GF-D8 (cell line): ENCODE data around the gene TSPEAR.
"Not testable (repeated sequence)": the region's sequence is repeated elsewhere in the genome, so short reads cannot be mapped to it uniquely, and the experiment has no call there.

Source experiments
- DNase-seq: peaks from one replicate; lab custom pipeline; 2025; lab: John Stamatoyannopoulos, UW

Gene TSPEAR

DNA sequence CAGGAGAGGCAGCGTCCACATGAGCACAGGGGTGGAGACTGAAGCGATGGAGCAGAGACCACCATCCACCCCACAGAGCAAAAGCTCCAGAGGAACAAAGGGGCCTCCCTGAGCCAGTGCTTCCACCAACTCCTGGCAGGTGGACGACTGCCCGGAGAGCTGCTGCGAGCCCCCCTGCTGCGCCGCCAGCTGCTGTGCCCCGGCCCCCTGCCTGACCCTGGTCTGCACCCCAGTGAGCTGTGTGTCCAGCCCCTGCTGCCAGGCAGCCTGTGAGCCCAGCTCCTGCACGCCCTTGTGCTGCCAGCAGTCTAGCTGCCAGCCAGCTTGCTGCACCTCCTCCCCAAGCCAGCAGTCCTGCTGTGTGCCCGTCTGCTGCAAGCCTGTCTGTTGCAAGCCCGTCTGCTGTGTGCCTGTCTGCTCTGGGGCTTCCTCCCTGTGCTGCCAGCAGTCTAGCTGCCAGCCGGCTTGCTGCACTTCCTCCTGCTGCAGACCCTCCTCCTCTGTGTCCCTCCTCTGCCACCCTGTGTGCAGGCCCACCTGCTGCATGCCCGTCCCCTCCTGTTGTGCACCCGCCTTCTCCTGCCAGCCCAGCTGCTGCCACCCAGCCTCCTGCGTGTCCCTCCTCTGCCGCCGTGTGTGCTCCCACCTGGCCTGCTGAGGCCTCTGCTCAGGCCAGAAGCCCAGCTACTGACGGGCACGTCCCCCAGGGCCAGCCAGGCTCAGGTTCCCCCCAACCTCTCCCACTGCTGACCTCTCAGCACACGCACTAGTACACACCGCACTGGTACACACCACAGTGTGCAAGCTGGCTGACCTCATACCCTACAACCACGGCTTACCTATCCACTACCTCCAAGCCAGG lies 9.0 kb downstream of the TSPEAR start:
- no peak for DNase-seq

GRCh38 chr21:44701541-44701940 lies 9.8 kb downstream of the TSPEAR start:
- no peak for DNase-seq

DNA sequence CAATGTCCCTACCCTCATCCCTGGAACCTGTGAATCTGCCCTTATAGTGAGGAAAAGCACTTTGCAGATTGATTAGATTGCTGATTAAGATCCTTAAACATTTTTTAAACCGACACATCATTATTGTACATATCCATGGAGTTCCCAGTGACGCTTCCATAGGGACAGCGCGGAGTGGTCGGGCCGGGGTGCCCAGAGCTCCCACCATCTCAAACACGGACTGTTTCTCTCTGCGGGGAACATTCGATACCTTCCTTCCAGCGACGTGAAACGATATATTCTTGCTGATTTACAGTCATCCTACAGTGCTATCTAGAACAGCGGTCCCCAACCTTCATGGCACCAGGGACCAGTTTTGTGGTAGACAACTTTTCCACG lies 10.4 kb downstream of the TSPEAR start:
- no peak for DNase-seq

DNA sequence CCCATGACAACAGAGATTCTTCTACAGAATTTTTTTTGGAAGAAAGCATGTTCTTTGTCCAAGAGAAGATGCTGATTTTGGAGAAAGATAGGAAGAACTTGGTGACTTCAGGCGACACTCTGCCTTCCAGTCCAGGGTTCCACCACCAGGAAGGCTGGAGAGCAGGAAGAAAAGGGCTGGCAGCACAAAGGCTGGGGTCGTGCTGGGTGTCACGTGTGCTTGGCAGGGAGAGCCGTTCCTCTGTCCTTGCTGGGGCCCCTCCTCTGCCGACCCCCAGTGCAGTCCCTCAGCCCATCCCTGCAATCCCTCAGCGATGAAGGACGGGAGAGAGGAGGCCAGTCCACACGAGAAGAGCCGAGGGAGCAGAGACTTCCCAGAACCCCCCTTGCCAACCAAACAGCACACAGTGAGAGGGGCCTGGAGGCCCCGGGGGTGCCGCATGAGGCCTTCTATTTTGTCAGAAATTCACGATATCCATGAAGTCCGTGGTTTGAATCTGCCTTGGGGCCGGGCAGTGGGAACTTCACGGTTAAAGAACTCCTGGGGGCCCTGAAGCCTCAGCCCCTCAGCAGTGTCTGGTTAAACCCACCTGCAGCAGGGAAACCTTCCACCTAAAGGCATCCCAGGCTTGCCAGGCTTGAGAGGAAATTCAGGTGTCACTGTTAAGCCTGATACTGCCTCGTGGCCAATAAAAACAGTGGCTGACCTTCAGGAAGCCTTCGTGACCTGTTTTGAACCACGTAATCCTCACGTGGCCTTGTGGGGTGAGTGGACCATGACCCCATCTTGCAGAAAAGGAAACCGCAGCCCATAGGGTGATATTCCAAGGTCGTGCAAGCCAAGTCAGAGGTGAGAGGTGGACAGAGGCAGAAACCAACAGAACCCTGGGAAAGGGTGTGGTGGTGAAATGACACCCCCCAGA lies 11.0 kb downstream of the TSPEAR start:
- no peak for DNase-seq

DNA sequence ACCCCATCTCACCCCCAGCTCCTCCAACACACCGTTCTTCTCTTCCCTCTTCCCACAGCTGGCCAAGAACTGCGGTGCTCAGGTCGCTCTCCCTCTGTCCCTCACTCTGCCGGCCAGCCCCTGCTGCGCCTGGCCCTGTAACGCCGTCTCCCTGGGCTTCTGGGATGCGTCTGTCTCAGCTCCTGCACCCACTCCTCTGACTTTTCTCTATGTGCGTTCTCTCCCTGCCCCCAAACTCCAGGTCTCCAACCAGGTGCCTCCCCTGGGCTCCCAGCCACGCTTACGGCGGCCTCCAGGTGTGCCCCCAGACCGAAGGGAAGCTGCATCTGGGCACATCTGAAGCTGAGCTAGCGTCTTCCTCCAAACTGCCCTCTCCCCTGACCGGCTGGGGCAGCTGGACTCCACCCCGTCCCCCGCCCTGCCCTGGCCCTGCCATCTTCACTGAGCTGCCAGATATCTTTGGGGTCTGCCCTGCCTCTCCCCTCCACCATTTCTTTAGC lies 11.8 kb downstream of the TSPEAR start:
- DNase-seq, result no peak

DNA sequence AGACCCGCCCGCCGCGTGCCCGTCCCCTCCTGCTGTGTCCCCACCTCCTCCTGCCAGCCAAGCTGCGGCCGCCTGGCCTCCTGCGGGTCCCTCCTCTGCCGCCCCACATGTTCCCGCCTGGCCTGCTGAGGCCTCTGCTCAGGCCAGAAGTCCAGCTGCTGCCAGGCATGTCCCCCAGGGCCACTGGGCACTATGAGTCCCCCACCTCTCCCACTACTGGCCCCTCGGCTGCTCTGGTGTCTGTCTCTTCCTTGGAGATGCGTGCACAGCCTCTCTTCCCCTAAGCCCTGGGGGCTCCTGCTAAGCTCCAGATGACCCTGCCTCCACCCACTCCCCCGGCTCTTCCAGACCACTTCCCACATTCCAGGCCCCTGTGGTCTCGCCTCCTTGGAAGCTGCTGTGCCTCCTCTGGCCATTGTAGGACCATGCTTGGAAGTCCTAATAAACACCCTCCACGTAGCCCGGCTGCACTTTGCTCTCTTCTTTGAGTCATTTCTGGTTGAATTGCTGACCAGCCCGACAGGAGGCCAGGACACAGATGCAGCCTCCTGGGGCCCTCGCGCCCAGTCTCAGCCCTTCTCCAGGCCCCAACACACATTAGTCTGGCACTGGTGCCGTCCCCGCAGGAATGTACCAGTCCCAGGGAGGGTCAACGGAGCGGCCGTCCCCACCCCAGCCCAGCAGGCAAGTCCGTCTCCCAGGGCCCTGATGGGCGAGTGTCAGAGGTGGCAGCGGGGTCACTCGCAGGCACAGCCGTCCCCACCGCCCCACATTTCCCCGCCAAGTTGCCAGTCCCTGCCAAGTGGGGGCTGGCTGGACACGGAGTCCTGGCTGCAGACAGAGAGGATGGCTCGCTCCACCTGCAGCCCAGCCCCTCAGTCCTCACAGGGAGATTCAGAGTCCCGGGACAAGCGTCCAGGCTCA lies 13.3 kb downstream of the TSPEAR start:
- no peak for DNase-seq

DNA sequence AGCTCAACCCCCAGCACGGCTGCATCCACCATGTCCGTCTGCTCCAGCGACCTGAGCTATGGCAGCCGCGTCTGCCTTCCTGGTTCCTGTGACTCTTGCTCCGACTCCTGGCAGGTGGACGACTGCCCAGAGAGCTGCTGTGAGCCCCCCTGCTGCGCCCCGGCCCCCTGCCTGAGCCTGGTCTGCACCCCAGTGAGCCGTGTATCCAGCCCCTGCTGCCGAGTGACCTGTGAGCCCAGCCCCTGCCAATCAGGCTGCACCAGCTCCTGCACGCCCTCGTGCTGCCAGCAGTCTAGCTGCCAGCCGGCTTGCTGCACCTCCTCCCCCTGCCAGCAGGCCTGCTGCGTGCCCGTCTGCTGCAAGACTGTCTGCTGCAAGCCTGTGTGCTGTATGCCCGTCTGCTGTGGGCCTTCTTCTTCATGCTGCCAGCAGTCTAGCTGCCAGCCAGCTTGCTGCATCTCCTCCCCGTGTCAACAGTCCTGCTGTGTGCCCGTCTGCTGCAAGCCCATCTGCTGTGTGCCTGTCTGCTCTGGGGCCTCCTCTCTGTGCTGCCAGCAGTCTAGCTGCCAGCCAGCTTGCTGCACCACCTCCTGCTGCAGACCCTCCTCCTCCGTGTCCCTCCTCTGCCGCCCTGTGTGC lies 14.1 kb downstream of the TSPEAR start, which contains the start of gene KRTAP10-12:
TSS of gene KRTAP10-12 (plus strand) at position 1 of the 639 bp plus-strand sequence. CDS start at position 31, 30 bp downstream.
- not testable (repeated sequence) for DNase-seq

DNA sequence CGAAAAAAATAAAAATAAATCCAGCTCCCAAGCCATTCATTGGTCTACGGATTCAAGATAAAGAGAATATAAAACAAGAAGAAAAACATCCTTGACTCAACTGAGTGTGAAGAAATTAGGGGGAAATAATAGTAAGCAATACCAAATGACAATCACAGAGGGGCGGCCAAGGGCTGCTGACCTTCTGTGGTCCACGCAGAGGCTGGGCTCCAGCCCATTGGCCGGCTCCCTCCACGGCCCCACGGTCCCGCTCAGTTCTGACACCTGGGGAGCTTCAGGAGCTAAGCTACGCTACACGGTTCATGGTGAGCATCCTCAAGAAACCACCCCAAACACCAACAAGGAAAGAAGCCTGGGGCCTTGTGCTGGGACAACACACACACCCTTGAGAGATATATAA lies 14.8 kb downstream of the TSPEAR start:
- DNase-seq, result no peak

GRCh38 chr21:44695641-44696040 lies 15.7 kb downstream of the TSPEAR start:
- DNase-seq, result no peak

DNA sequence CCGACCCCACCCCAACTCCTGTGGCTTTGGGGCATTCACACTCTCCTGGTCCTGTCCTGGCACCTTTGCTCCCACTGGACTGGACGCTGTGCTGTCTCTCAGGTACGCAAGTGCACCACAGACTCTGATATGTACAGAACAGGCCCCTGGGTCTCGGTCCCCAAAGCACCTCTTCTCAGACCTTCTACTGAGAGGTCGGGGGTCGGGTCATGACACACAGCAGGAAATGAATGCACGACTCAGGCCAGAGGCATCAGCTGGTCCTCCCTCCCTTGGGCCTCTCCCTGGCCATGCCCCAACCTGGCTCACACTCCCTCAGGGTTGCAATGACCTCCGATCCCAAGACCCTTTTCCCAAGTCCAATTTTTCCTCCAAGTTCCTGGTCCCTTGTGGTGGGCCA lies 16.2 kb downstream of the TSPEAR start:
- DNase-seq, result no peak

- DNase-seq, result no peak
Observed at GRCh38 chr21:44694776-44695175, 16.6 kb downstream of the TSPEAR start.

DNA sequence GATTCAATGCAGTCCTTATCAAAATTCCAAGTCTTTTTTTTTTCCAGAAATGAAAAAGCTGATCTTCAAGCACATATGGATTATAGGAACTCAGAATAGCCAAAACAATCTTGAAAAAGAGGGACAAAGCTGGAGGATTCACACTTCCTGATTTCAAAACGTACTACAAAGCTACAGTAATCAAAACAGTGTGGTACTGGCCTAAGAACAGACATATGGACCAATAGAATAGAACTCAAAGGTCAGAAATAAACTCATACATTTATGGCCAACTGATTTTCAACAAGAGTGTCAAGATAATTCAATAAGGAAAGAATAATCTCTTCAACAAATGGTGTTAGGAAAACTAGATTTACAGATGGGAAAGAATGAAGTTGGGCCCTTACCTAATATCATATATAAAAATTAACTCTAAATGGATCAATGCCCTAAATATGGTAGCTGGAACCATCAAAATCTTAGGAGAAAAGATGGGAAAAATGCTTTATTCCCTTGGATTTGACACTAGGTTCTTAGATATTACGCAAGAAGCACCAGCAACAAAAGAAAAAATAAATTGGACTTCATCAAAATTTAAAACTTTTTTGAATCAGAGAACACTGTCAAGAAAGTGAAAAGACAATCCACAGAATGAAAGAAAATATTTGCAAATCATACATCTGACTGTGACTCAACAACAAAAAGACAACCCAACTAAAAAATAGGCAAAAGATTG lies 18.4 kb downstream of the TSPEAR start:
- no peak for DNase-seq

DNA sequence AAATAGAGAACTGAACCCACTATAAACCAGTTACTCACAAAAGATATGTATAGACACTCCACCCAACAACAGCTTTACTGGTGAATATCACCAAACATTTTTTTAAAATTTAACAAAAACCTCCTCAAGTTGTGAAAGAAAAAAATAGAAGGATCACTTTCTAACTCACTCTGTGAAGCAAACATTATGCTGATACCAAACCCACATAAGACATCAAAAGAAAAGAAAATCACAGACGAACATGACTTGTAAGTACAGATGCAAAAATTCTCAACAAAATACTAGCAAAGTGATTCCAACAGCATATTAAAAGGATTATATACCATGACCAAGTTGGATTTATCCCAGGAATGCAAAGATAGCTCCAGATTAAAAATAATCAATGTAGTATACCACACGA lies 19.7 kb downstream of the TSPEAR start:
- no peak for DNase-seq

GRCh38 chr21:44689740-44690139 lies 21.6 kb downstream of the TSPEAR start:
- not testable (repeated sequence) for DNase-seq

DNA sequence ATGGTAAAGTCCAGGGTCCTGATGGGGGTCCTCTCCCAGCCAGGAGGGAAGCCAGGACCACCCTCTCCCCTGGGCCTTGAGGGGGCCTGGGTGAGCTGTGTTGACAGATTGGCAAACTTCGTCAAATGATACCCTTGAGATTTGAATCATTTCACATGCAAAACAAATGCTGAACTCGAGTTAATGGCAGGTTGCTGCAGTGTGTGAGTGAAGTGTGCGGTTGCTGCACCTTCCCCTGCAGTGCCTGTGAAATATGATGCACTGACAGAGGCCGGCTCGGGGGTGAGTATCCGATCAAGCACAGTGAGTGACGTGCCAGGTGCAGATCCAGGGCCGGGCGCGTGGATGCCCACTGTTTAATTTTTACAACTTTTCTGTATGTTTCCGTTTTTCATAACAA lies 23.7 kb downstream of the TSPEAR start:
- DNase-seq, result no peak

- DNase-seq, result no peak
Observed at GRCh38 chr21:44686843-44687561, 24.4 kb downstream of the TSPEAR start.

DNA sequence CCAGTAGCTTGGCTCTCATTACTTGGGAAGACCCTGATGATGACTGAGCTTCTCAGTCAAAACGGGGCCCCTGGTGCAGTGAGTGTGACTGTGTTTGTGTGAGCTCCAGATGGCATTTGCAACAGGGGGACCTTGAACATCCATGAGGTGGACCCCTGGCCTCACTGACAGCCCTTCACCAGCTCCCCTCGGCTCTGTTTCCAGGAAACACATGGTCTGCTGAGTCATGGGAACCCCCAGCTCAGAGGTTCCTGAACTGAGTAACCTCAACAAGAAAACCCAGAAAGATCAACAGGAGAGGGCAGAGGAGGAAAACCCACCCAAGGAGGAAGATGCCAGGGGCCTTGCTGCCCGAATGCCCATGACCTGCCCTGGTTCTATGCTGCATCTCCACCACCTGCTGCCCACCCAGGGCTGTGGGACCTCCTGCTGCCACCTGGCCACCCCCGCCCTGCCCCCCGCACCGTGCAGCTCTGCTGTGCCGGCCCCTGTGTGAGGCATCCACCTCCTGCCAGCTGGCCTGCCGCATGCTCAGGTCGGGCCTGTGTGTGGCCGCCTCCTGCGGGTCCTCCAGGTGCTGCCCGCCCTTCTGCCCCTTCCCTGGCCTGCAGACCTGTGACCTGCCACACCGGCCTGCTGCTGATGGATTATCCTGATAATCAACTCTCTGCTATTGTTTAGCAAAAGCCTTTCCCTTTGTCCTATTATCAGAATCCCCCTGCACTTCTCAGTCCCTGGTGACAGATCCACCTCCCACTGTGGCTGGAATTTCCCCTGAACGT lies 25.2 kb downstream of the TSPEAR start:
- no peak for DNase-seq

DNA sequence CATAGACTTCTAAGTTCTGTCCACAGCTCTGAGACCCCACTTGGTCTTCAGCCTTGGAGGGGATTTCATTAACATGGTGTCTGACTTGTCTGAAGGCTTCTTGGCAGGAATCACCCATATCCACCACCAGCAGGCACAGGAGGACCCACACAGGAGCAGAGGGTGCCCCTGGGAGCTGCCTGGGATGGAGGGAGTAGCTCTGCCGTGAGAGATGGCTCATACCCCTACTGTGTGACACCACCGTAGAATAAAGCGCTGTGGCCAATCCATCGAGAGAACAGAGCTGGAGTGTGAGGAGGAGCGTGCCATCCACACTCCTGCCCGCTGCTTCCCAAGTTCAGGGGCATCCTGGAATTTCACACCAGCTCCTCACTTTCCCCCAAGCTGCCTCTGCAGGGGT lies 26.3 kb downstream of the TSPEAR start:
- DNase-seq, result not testable (repeated sequence)

- DNase-seq, result no peak
Observed at GRCh38 chr21:44684483-44684882, 26.9 kb downstream of the TSPEAR start.
